NB4 (cell line): Measurements from ENCODE around the gene THRAP3.

ENCODE experiments used
- MYC ChIP-seq: IDR thresholded peaks from 2 replicates; pipeline ENCODE4 v1.6.1; 2011; ENCODE audit warnings: low read depth, low read length
- POLR2A ChIP-seq: IDR thresholded peaks from 2 replicates; pipeline ENCODE4 v1.6.1; 2011; ENCODE audit warnings: mild to moderate bottlenecking; ENCODE audit not compliant: insufficient read length; ENCODE audit errors: extremely low read depth
- TF ChIP-seq, protein P1 (sequence below): IDR thresholded peaks from one replicate; pipeline ENCODE4 v1.5.1; 2012; ENCODE audit warnings: low read depth, low read length
- TF ChIP-seq, protein P2 (sequence below): IDR thresholded peaks from 2 replicates; pipeline ENCODE4 v1.6.1; 2011; ENCODE audit warnings: low read depth, low read length

GRCh38 chr1:36239941-36240637, 15.8 kb downstream of the THRAP3 start:
- TF ChIP-seq, protein P1, sequence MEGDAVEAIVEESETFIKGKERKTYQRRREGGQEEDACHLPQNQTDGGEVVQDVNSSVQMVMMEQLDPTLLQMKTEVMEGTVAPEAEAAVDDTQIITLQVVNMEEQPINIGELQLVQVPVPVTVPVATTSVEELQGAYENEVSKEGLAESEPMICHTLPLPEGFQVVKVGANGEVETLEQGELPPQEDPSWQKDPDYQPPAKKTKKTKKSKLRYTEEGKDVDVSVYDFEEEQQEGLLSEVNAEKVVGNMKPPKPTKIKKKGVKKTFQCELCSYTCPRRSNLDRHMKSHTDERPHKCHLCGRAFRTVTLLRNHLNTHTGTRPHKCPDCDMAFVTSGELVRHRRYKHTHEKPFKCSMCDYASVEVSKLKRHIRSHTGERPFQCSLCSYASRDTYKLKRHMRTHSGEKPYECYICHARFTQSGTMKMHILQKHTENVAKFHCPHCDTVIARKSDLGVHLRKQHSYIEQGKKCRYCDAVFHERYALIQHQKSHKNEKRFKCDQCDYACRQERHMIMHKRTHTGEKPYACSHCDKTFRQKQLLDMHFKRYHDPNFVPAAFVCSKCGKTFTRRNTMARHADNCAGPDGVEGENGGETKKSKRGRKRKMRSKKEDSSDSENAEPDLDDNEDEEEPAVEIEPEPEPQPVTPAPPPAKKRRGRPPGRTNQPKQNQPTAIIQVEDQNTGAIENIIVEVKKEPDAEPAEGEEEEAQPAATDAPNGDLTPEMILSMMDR: no peak
- TF ChIP-seq POLR2A (no peak), MYC (no peak)
- TF ChIP-seq, protein P2, sequence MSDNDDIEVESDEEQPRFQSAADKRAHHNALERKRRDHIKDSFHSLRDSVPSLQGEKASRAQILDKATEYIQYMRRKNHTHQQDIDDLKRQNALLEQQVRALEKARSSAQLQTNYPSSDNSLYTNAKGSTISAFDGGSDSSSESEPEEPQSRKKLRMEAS: no peak
